Activated naive CD8-positive, alpha-beta T cell treated with anti-CD3 and anti-CD28 coated beads, Interleukin-2, amount 50 U/mL, for 24 hours (primary cell): ENCODE data around the gene ZNF200.

Source experiments
- ATAC-seq: fragments of 150-1000 bp; cut with Tn5 transposase; one replicate; pipeline ENCODE4 v1.10.0; 2021
- DNase-seq: peaks from one replicate; pipeline ENCODE4 v3.0.0; 2021
- H3K27ac Mint-ChIP-seq: one replicate; pipeline ENCODE4 v1.8.0; 2021; ENCODE audit warnings: mild to moderate bottlenecking, mixed read lengths
- H3K27me3 Mint-ChIP-seq: one replicate; pipeline ENCODE4 v1.8.0; 2021; ENCODE audit warnings: mixed read lengths
- H3K36me3 Mint-ChIP-seq: one replicate; pipeline ENCODE4 v1.8.0; 2021; ENCODE audit warnings: low read depth, mixed read lengths
- H3K4me1 Mint-ChIP-seq: one replicate; pipeline ENCODE4 v1.8.0; 2021; ENCODE audit warnings: mixed read lengths
- H3K4me3 Mint-ChIP-seq: one replicate; pipeline ENCODE4 v1.8.0; 2021; ENCODE audit warnings: mild to moderate bottlenecking, moderate library complexity, mixed read lengths
- H3K9me3 Mint-ChIP-seq: one replicate; pipeline ENCODE4 v1.8.0; 2021; ENCODE audit warnings: mixed read lengths

ZNF200 gene

GRCh38 chr16:3264137-3265036 lies 29.4 kb upstream of the ZNF200 start:
- ATAC-seq = peak; percentile 92
- Mint-ChIP-seq H3K4me3 (peak overlapping the region; percentile 91), H3K4me1 (peaks cover 42% of the 10 kb centered on the region), H3K36me3 (peaks cover 29% of the 10 kb centered on the region), H3K27me3 (no peaks in the 10 kb centered on the region), H3K9me3 (peaks cover 4% of the 10 kb centered on the region), H3K27ac (peak overlapping the region; percentile 98)
- peak; percentile 98 for DNase-seq

DNA sequence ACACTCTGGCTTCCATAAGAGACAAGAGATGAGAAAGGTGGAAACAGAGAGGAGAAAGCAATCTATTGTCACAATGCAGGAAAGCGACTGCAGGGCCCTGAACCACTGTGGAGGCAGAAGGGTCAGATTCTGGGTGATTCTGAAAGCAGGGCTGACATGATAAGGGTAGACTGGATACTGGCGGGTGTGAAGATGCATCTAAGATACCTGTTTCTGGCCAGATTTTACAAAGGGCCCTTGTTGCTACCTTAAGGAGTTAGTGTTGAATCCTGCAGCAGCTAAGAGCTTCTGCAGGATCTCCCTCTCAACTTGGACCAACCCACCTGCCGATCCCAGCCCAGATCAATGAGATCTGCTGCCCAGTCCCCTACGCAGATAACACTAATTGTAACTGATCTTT lies 27.6 kb upstream of the ZNF200 start:
- no peaks in the 10 kb centered on the region for H3K27me3 Mint-ChIP-seq
- peaks cover 4% of the 10 kb centered on the region for H3K9me3 Mint-ChIP-seq
- ATAC-seq = no peak

GRCh38 chr16:3259836-3260235 lies 24.9 kb upstream of the ZNF200 start:
- peaks cover 2% of the 10 kb centered on the region for H3K27me3 Mint-ChIP-seq
- no peak overlapping the region for H3K27ac Mint-ChIP-seq
- H3K36me3 Mint-ChIP-seq = peaks cover 2% of the 10 kb centered on the region
- H3K4me3 Mint-ChIP-seq = no peak overlapping the region
- no peak for DNase-seq
- H3K4me1 Mint-ChIP-seq = peaks cover 21% of the 10 kb centered on the region
- H3K9me3 Mint-ChIP-seq = peaks cover 4% of the 10 kb centered on the region
- ATAC-seq = no peak

More for the DNA sequence above, 27.6 kb upstream of the ZNF200 start:
- Mint-ChIP-seq H3K27ac (peak overlapping the region; percentile 98), H3K4me3 (peak overlapping the region; percentile 91), H3K4me1 (peaks cover 41% of the 10 kb centered on the region), H3K36me3 (peaks cover 17% of the 10 kb centered on the region)
- no peak for DNase-seq

DNA sequence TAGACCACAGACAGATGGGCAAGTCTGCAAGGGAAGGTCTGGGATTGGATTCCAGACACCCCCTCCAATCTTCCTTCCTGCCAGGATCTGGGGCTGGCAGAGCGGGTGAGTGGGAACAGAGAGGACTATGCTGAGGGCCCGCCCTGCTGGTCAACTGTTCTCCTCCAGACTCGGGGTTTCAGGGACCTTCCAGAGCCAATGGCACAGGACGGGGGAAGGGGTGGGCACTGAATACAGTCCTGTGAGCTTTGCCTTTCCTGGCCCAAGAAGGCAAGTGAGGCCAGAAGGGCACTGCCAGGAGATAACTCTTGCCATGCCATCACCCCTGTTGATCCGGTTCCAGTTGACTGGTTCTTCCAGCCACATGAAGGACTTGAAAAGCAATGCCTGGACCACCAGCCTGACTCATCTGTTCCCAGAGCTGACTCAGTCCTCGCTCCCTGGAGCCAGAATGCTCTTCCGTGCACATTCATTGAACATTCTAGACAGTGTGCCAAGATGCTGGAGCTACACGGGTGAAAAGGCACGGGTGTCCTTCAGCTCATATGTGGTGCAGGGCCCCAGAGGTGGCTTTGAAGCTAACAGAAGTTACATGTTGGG lies 22.0 kb upstream of the ZNF200 start:
- H3K27ac Mint-ChIP-seq = no peak overlapping the region

DNA sequence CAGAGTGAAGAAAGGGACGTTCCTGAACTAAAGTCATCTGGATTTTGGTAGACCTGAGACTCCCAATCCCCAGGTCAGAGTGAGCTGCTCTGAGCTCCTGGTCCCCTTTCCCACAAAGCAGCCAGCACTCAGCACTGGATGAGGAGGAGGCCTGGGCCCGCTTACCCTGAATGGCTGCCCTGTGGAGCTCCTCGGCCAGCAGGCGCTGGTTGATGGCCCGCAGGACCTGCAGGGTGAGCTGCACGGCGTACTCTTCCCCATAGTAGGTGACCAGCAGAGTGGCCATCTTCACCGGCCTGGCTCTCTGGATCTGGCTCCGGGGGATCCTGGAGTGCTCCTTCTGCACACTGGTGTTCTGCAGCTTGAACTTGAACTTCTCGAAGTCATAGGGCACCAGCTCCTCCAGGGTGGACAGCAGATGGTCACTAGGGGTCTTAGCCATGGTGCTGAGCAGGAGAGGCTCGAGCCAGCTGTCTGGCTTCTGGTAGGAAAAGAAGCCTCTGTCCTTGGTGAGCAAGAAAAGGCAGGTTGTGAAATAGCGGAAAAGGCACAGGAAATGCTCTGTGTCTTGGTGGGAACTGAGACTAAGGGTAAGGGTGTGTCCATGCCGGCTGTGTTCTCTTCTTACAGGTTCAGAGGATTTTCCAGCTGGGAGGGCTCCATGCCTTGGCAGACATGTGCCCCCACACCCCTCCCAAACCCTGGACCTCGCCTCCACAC lies 21.3 kb upstream of the ZNF200 start, which contains the start of gene MEFV:
Gene MEFV (minus strand): TSS at position 488 of the 720 bp plus-strand sequence. CDS start 46 bp downstream, at position 442.
- Mint-ChIP-seq H3K4me3 (no peak within 1 kb of the TSS), H3K27ac (no peak within 1 kb of the TSS), H3K4me1 (no peaks in the 10 kb centered on the region), H3K9me3 (no peaks in the 10 kb centered on the region), H3K36me3 (no peaks in the 10 kb centered on the region), H3K27me3 (peaks cover 8% of the 10 kb centered on the region)
- DNase-seq (no peak), ATAC-seq (no peak)

More for the DNA sequence above, 22.0 kb upstream of the ZNF200 start:
- Mint-ChIP-seq H3K27me3 (peaks cover 8% of the 10 kb centered on the region), H3K4me3 (no peak overlapping the region), H3K4me1 (no peaks in the 10 kb centered on the region), H3K9me3 (no peaks in the 10 kb centered on the region), H3K36me3 (no peaks in the 10 kb centered on the region)
- ATAC-seq (no peak), DNase-seq (no peak)

DNA sequence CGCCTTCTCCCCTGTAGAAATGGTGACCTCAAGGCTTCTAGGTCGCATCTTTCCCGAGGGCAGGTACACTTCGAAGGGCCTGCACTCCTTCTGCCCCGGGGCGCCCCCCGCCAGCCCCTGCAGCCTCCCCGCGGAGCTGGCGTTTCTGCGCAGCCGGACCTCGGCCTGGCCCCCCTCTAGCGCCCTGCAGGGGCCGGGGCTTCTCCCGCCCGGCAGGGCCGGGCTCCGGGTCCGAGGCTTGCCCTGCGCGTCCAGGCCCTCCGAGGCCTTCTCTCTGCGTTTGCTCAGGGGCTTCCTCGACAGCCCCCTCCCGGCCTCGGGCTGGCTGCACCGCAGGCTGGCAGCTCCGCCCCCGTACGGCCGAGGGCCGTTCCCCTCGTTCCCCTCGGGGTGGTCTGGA lies 19.4 kb upstream of the ZNF200 start:
- H3K27ac Mint-ChIP-seq = no peak overlapping the region

GRCh38 chr16:3252967-3253366 lies 18.0 kb upstream of the ZNF200 start:
- DNase-seq (no peak), ATAC-seq (no peak)
- no peaks in the 10 kb centered on the region for H3K4me1 Mint-ChIP-seq
- H3K4me3 Mint-ChIP-seq = no peak overlapping the region
- H3K27me3 Mint-ChIP-seq = peaks cover 11% of the 10 kb centered on the region
- no peaks in the 10 kb centered on the region for H3K36me3 Mint-ChIP-seq
- H3K27ac Mint-ChIP-seq = no peak overlapping the region
- no peaks in the 10 kb centered on the region for H3K9me3 Mint-ChIP-seq

More for the DNA sequence above, 19.4 kb upstream of the ZNF200 start:
- ATAC-seq (no peak), DNase-seq (no peak)
- H3K36me3 Mint-ChIP-seq = no peaks in the 10 kb centered on the region
- peaks cover 11% of the 10 kb centered on the region for H3K27me3 Mint-ChIP-seq
- H3K4me3 Mint-ChIP-seq = no peak overlapping the region
- H3K4me1 Mint-ChIP-seq = no peaks in the 10 kb centered on the region
- no peaks in the 10 kb centered on the region for H3K9me3 Mint-ChIP-seq

DNA sequence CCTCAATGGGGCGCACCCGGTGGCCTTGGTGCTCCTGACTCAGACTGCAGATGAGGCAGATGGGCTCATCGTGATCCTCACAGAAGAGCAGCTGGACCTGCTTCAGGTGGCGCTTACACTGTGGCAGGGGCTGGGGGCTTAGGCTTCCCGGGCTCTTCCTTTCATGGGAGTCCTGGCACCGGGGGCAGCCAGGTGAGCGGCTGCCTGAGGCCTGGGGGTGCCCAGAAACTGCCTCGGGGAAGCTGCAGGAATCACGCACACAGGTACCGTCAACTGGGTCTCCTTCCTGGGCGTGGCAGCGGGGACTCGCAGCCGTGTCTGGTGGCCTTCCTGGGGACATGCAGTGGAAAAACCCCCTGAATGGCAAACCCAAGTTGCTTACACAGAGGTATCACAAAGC lies 14.5 kb upstream of the ZNF200 start:
- no peak overlapping the region for H3K27ac Mint-ChIP-seq
- H3K9me3 Mint-ChIP-seq = no peaks in the 10 kb centered on the region

DNA sequence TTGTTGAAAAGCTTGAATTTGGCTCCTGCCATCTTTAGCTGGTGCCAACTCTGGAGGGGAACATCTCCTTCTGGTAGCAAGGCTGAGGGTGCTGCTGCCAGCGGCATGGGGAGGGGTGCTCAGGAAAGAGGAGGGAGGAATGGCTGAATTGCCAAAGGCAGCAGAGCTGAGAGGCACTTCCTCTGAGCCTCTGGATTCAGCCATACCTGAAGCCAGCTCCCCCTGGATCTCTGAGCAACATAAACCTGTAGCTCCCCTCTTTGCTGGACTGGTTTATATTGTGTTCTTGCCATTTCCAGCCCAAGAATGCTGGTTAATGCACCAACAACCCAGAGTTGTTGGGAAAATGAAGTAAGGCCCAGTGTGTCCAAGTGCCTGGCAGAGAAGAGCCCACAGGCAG lies 14.1 kb upstream of the ZNF200 start:
- no peaks in the 10 kb centered on the region for H3K9me3 Mint-ChIP-seq
- H3K36me3 Mint-ChIP-seq = no peaks in the 10 kb centered on the region
- ATAC-seq (no peak), DNase-seq (no peak)
- no peak overlapping the region for H3K27ac Mint-ChIP-seq
- no peak overlapping the region for H3K4me3 Mint-ChIP-seq
- H3K27me3 Mint-ChIP-seq = peaks cover 9% of the 10 kb centered on the region
- H3K4me1 Mint-ChIP-seq = peaks cover 2% of the 10 kb centered on the region

More for the DNA sequence above, 14.5 kb upstream of the ZNF200 start:
- Mint-ChIP-seq H3K4me1 (no peaks in the 10 kb centered on the region), H3K36me3 (no peaks in the 10 kb centered on the region), H3K4me3 (no peak overlapping the region), H3K27me3 (peaks cover 9% of the 10 kb centered on the region)
- ATAC-seq (no peak), DNase-seq (no peak)

GRCh38 chr16:3248596-3248995 lies 13.6 kb upstream of the ZNF200 start:
- H3K4me3 Mint-ChIP-seq = no peak overlapping the region
- H3K27me3 Mint-ChIP-seq = peaks cover 9% of the 10 kb centered on the region
- no peaks in the 10 kb centered on the region for H3K9me3 Mint-ChIP-seq
- no peaks in the 10 kb centered on the region for H3K36me3 Mint-ChIP-seq
- H3K4me1 Mint-ChIP-seq = peaks cover 6% of the 10 kb centered on the region
- no peak for DNase-seq
- H3K27ac Mint-ChIP-seq = no peak overlapping the region
- no peak for ATAC-seq

- H3K27ac Mint-ChIP-seq = no peak overlapping the region
These were observed 11.9 kb upstream of the ZNF200 start for GRCh38 chr16:3246876-3247275.

GRCh38 chr16:3246002-3246401 lies 11.0 kb upstream of the ZNF200 start:
- H3K36me3 Mint-ChIP-seq = no peaks in the 10 kb centered on the region
- H3K9me3 Mint-ChIP-seq = no peaks in the 10 kb centered on the region
- H3K27me3 Mint-ChIP-seq = peaks cover 5% of the 10 kb centered on the region
- no peak overlapping the region for H3K4me3 Mint-ChIP-seq
- no peak for DNase-seq
- no peak for ATAC-seq
- peaks cover 6% of the 10 kb centered on the region for H3K4me1 Mint-ChIP-seq
- no peak overlapping the region for H3K27ac Mint-ChIP-seq

More at GRCh38 chr16:3246876-3247275, 11.9 kb upstream of the ZNF200 start:
- DNase-seq (no peak), ATAC-seq (no peak)
- Mint-ChIP-seq H3K4me1 (peaks cover 6% of the 10 kb centered on the region), H3K36me3 (no peaks in the 10 kb centered on the region), H3K27me3 (peaks cover 5% of the 10 kb centered on the region), H3K9me3 (no peaks in the 10 kb centered on the region), H3K4me3 (no peak overlapping the region)

DNA sequence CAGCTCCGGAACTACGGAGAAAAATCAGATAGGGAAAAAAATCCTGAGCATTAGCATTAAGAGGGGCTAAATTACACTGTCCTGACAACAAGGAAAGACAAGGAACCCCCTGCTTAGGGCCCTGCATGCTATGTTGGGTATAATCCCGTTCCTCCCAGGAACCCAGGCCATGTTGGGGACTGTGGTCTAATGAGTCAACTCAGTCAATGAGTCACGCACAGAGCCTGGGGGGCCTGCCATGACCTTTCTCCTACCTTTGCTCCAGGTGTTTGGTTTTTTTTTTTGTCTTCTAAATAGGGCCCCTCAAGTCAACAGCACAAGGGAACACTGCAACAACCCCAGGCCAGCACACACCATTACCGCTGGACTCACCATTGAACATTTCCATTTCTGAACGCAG lies 8.9 kb upstream of the ZNF200 start:
- Mint-ChIP-seq H3K36me3 (no peaks in the 10 kb centered on the region), H3K27ac (no peak overlapping the region)

DNA sequence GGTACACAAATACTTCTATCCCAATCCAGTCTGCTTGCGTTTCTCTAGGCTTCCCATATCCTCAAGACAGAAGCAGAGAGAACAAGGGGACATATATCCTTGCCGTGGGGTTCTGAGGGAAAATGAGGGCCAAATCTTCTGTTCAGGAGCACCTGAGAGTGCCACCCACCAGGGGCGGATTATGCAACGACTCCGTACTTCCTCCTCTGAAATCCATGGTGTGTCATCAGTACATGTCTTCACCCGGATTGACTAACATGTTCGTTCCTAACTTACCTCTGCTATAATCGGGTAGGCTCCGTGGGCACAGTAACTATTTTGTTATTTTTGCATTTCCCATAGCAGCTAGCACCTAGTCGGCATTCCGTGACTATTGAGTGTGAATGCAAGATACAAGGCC lies 7.8 kb upstream of the ZNF200 start:
- ATAC-seq (no peak), DNase-seq (no peak)
- H3K27ac Mint-ChIP-seq = no peak overlapping the region
- no peak overlapping the region for H3K4me3 Mint-ChIP-seq
- peaks cover 3% of the 10 kb centered on the region for H3K27me3 Mint-ChIP-seq
- H3K4me1 Mint-ChIP-seq = peaks cover 6% of the 10 kb centered on the region
- H3K36me3 Mint-ChIP-seq = no peaks in the 10 kb centered on the region
- no peaks in the 10 kb centered on the region for H3K9me3 Mint-ChIP-seq

More for the DNA sequence above, 8.9 kb upstream of the ZNF200 start:
- Mint-ChIP-seq H3K9me3 (no peaks in the 10 kb centered on the region), H3K4me1 (peaks cover 6% of the 10 kb centered on the region), H3K27me3 (peaks cover 3% of the 10 kb centered on the region), H3K4me3 (no peak overlapping the region)
- DNase-seq = no peak
- ATAC-seq = peak; percentile 83
